NCI-H446 (cell line): ENCODE results near the gene AHI1.

ENCODE experiments used
- DNase-seq, 2 experiments: peaks; one replicate each; lab custom pipeline; 2025; lab: John Stamatoyannopoulos, UW

The AHI1 gene

GRCh38 chr6:135461208-135461607, 36.3 kb downstream of the AHI1 start:
- no peak for DNase-seq

GRCh38 chr6:135458051-135458450, 39.5 kb downstream of the AHI1 start:
- DNase-seq, result no peak

- DNase-seq, result peak; percentile 12 to 58
Observed at GRCh38 chr6:135451617-135452190, 45.8 kb downstream of the AHI1 start.

GRCh38 chr6:135449246-135449645, 48.3 kb downstream of the AHI1 start:
- DNase-seq, result no peak

- no peak for DNase-seq
Observed at GRCh38 chr6:135440087-135440792, 57.3 kb downstream of the AHI1 start.

GRCh38 chr6:135439549-135439948, 58.0 kb downstream of the AHI1 start:
- DNase-seq, result no peak

- peak; percentile 2 to 4 for DNase-seq
Observed at GRCh38 chr6:135438907-135439535, 58.5 kb downstream of the AHI1 start.

GRCh38 chr6:135434991-135435390, 62.5 kb downstream of the AHI1 start:
- no peak for DNase-seq

- no peak for DNase-seq
Observed at GRCh38 chr6:135434095-135434494, 63.4 kb downstream of the AHI1 start.

- DNase-seq, result no peak
Observed at GRCh38 chr6:135428078-135428477, 69.5 kb downstream of the AHI1 start.

GRCh38 chr6:135426833-135427232, 70.7 kb downstream of the AHI1 start:
- DNase-seq, result no peak

GRCh38 chr6:135424385-135424784, 73.2 kb downstream of the AHI1 start:
- DNase-seq, result no peak

- DNase-seq, result peak in 1 of 2 experiments; percentile 22
Observed at GRCh38 chr6:135423649-135424128, 73.9 kb downstream of the AHI1 start.

GRCh38 chr6:135419162-135419561, 78.4 kb downstream of the AHI1 start:
- DNase-seq, result no peak

GRCh38 chr6:135418040-135418760, 79.3 kb downstream of the AHI1 start:
- no peak for DNase-seq

- no peak for DNase-seq
Observed at GRCh38 chr6:135412761-135413160, 84.8 kb downstream of the AHI1 start.

GRCh38 chr6:135411849-135412248, 85.7 kb downstream of the AHI1 start:
- no peak for DNase-seq

- no peak for DNase-seq
Observed at GRCh38 chr6:135411339-135411738, 86.2 kb downstream of the AHI1 start.

GRCh38 chr6:135410856-135411255, 86.7 kb downstream of the AHI1 start:
- DNase-seq, result no peak

- no peak for DNase-seq
Observed at GRCh38 chr6:135403584-135403983, 94.0 kb downstream of the AHI1 start.

GRCh38 chr6:135402311-135402710, 95.2 kb downstream of the AHI1 start:
- no peak for DNase-seq

GRCh38 chr6:135397172-135397952, 100.2 kb downstream of the AHI1 start:
- no peak for DNase-seq
